Tibial nerve (tissue), 4 donors: ENCODE data around the gene RTF1. TPM values are rescaled to one million over a fixed set of nuclear protein-coding genes. Genes with fewer than 3 reads are reported as not detected.
A peak's percentile ranks its signal among the peaks of the same experiment; 100 is the strongest.

Experiments
- DNase-seq, 2 donors: peaks; one replicate each; pipeline ENCODE4 v3.0.0-alpha.2; 2019; ENCODE audit warnings: low spot score in 2 of 2
- H3K27ac ChIP-seq, 4 donors: fragments of 200-600 bp; sonication (generic) in 3 of 4; one replicate each; pipeline ENCODE4 v1.5.1; 2017 to 2019; ENCODE audit warnings: mild to moderate bottlenecking in 1 of 4
- H3K27me3 ChIP-seq, 2 donors: fragments of 200-600 bp; sonication (generic) in 1 of 2; one replicate each; pipeline versions ENCODE4 v1.5.1 to v1.6.0; 2017 to 2019
- H3K36me3 ChIP-seq, 3 donors: fragments of 200-600 bp; sonication (generic); one replicate each; pipeline ENCODE4 v1.5.1; 2018 to 2019
- H3K4me1 ChIP-seq, 4 donors: fragments of 200-600 bp; sonication (generic) in 3 of 4; one replicate each; pipeline ENCODE4 v1.5.1; 2017 to 2019
- H3K4me3 ChIP-seq, 4 donors: fragments of 200-600 bp; sonication (generic) in 3 of 4; one replicate each; pipeline ENCODE4 v1.5.1; 2017 to 2019; ENCODE audit warnings: mild to moderate bottlenecking in 1 of 4, moderate library complexity in 1 of 4
- H3K9me3 ChIP-seq, 4 donors: fragments of 200-600 bp; sonication (generic) in 3 of 4; one replicate each; pipeline ENCODE4 v1.5.1; 2017 to 2019
- CTCF ChIP-seq, 5 experiments: fragments of 200-600 bp in 3 of 5; fragments of 450-650 bp in 2 of 5; sonication (generic) in 3 of 5; IDR thresholded peaks; one replicate each; pipeline ENCODE4 v1.5.1; 2016 to 2019; ENCODE audit warnings: antibody characterized with exemption in 5 of 5, mild to moderate bottlenecking in 3 of 5, moderate library complexity in 2 of 5
- EP300 ChIP-seq, 2 donors: sonication (generic); formaldehyde crosslinking; IDR thresholded peaks; one replicate each; pipeline ENCODE4 v1.6.1; 2017; ENCODE audit warnings: antibody characterized with exemption in 2 of 2, mild to moderate bottlenecking in 1 of 2
- POLR2A ChIP-seq, 2 donors: fragments of 450-650 bp; IDR thresholded peaks; one replicate each; pipeline ENCODE4 v1.6.1; 2017; ENCODE audit warnings: antibody characterized with exemption in 2 of 2, mild to moderate bottlenecking in 2 of 2, moderate library complexity in 2 of 2
- WGBS, 2 donors: methylation state at CpG; one replicate each; pipeline ENCODE4 v1.1.5; 2018; 5-methylcytosine and 5-hydroxymethylcytosine counted together
- total RNA-seq, 4 donors: library from RNA; depleted of rRNA; stranded (reverse); fragments of >200 nt; gene quantifications; one replicate each; pipeline ENCODE4 v1.1.0, GENCODE V29; 2016

RTF1 gene
- total RNA-seq, 4 donors from 2014 or later = 22.2 to 72.6 (median 29.0) TPM

DNA sequence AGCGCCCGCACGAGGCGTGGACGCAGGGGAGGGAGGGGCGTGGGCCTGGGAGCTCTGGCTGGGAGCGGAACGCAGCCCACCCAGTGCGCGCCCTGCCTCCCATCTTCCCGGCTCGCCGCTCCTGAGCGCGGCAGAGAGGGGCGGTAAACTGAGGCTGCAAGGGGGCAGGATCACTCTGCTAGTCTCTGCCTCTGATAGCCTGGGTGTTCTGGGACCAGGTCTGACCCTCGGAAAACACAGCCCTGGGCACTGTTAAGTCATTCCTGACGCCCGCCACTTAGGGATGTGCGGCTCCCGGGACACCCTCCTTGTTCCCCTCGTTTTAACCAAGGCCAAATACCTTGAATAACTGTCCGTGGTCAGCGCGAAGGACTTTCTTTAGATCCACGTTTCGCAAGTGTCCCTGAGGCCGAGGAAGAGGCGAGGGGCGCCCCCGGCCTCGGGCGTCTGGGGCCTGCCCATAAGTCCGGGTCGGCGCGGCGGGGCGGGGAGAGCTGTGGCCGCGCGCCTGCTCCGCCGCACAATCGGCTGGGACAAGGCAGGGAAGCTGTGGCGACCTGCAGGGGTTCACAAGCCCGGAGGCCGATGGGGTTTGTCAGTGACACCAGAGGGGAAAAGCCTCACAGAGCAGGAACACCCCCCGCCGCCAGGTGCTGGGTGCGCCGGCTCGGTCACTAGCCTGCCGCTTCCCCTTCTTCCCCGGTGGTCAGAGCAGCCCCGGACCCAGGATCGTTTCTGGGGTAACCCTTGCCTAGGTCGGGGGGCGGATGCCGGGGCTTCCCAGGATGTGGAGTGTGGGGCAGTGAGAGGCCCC is 78.2 kb downstream of the RTF1 start:
- no peak for DNase-seq
- TF ChIP-seq POLR2A (IDR thresholded peaks at IDR 0.05) (no peak), CTCF (IDR thresholded peaks at IDR 0.05) (no peak), EP300 (IDR thresholded peaks at IDR 0.05) (no peak)
- peak overlapping the region in 3 of 4 donors; percentile 28 to 73 (median 69) for H3K4me3 ChIP-seq
- H3K9me3 ChIP-seq = no peaks in the 10 kb centered on the region
- H3K27ac ChIP-seq = peak overlapping the region in 1 of 4 donors; percentile 55
- H3K36me3 ChIP-seq = no peaks in the 10 kb centered on the region
- WGBS, 2 donors = 5 to 6% methylated on average over 54 to 58 of the region's 60 CpGs
- H3K4me1 ChIP-seq = peaks cover 0 to 35% (median 29%) of the 10 kb centered on the region in 4 donors
- H3K27me3 ChIP-seq = peaks cover 3 to 91% of the 10 kb centered on the region in 2 donors

GRCh38 chr15:41495736-41496599 is 79.1 kb downstream of the RTF1 start:
- no peak for DNase-seq
- Histone ChIP-seq H3K36me3 (no peaks in the 10 kb centered on the region), H3K9me3 (no peaks in the 10 kb centered on the region), H3K27me3 (peaks cover 3 to 91% of the 10 kb centered on the region in 2 donors), H3K27ac (peak overlapping the region in 1 of 4 donors; percentile 52), H3K4me3 (peak overlapping the region in 2 of 4 donors; percentile 22 to 69), H3K4me1 (peaks cover 0 to 35% (median 29%) of the 10 kb centered on the region in 4 donors)
- 46 to 57% methylated on average over 26 to 43 of the region's 59 CpGs for WGBS, 2 donors
- no peak for TF ChIP-seq CTCF (IDR thresholded peaks at IDR 0.05)
- no peak for TF ChIP-seq POLR2A (IDR thresholded peaks at IDR 0.05)
- TF ChIP-seq EP300 (IDR thresholded peaks at IDR 0.05) = no peak

- Histone ChIP-seq H3K4me1 (peaks cover 0 to 44% (median 34%) of the 10 kb centered on the region in 4 donors), H3K27me3 (peaks cover 3 to 93% of the 10 kb centered on the region in 2 donors), H3K36me3 (no peaks in the 10 kb centered on the region), H3K4me3 (no peak overlapping the region), H3K9me3 (no peaks in the 10 kb centered on the region), H3K27ac (no peak overlapping the region)
- no peak for DNase-seq
- WGBS, 2 donors = 82 to 86% methylated on average over 2 of the region's 2 CpGs
- no peak for TF ChIP-seq CTCF (IDR thresholded peaks at IDR 0.05)
- TF ChIP-seq EP300 (IDR thresholded peaks at IDR 0.05) = no peak
- no peak for TF ChIP-seq POLR2A (IDR thresholded peaks at IDR 0.05)
Observed at GRCh38 chr15:41498657-41499056, 81.8 kb downstream of the RTF1 start.

GRCh38 chr15:41499109-41499851 is 82.4 kb downstream of the RTF1 start:
- H3K27ac ChIP-seq = no peak overlapping the region
- peaks cover 2 to 96% of the 10 kb centered on the region in 2 donors for H3K27me3 ChIP-seq
- DNase-seq = no peak
- 90 to 93% methylated on average over 6 of the region's 6 CpGs for WGBS, 2 donors
- H3K9me3 ChIP-seq = no peaks in the 10 kb centered on the region
- no peak for TF ChIP-seq POLR2A (IDR thresholded peaks at IDR 0.05)
- no peak for TF ChIP-seq CTCF (IDR thresholded peaks at IDR 0.05)
- no peak for TF ChIP-seq EP300 (IDR thresholded peaks at IDR 0.05)
- peaks cover 0 to 40% (median 30%) of the 10 kb centered on the region in 4 donors for H3K4me1 ChIP-seq
- H3K36me3 ChIP-seq = no peaks in the 10 kb centered on the region
- no peak overlapping the region for H3K4me3 ChIP-seq
